Stimulated activated CD8-positive, alpha-beta memory T cell treated with anti-CD3 and anti-CD28 coated beads, Interleukin-12 subunit alpha, Interleukin-12 subunit beta, amount 100 ng/mL, for 4 hours (primary cell): ENCODE data around the gene SERPINA4.

Source experiments
- DNase-seq: peaks from one replicate; pipeline ENCODE4 v3.0.0-alpha.2; 2020; ENCODE audit warnings: low read depth

Gene SERPINA4

GRCh38 chr14:94560751-94561655 is at the start of gene SERPINA4:
Gene SERPINA4, plus strand, starts transcription at chr14:94561442. Its CDS starts 2,041 bp downstream, at chr14:94563483.
- no peak for DNase-seq

GRCh38 chr14:94514351-94514750 is 46.9 kb upstream of the SERPINA4 start:
- no peak for DNase-seq

- DNase-seq: no peak
These were observed 45.8 kb upstream of the SERPINA4 start for GRCh38 chr14:94515426-94515825.

GRCh38 chr14:94515856-94516255 is 45.4 kb upstream of the SERPINA4 start:
- no peak for DNase-seq

GRCh38 chr14:94517248-94517640 is 44.0 kb upstream of the SERPINA4 start:
- no peak for DNase-seq

- DNase-seq: no peak
These were observed 43.5 kb upstream of the SERPINA4 start for GRCh38 chr14:94517641-94518257.

- no peak for DNase-seq
These were observed 39.7 kb upstream of the SERPINA4 start for GRCh38 chr14:94521375-94522114.

GRCh38 chr14:94522115-94522724 is 39.0 kb upstream of the SERPINA4 start:
- DNase-seq: no peak

- no peak for DNase-seq
These were observed 38.0 kb upstream of the SERPINA4 start for GRCh38 chr14:94523265-94523664.

GRCh38 chr14:94524093-94524492 is 37.1 kb upstream of the SERPINA4 start:
- DNase-seq: no peak

- no peak for DNase-seq
These were observed 30.1 kb upstream of the SERPINA4 start for GRCh38 chr14:94531187-94531586.

GRCh38 chr14:94532447-94532846 is 28.8 kb upstream of the SERPINA4 start:
- DNase-seq: no peak

GRCh38 chr14:94535506-94535905 is 25.7 kb upstream of the SERPINA4 start:
- no peak for DNase-seq

GRCh38 chr14:94536836-94537235 is 24.4 kb upstream of the SERPINA4 start:
- DNase-seq: no peak

GRCh38 chr14:94538070-94538740 is 23.0 kb upstream of the SERPINA4 start:
- no peak for DNase-seq

- no peak for DNase-seq
These were observed 22.1 kb upstream of the SERPINA4 start for GRCh38 chr14:94539181-94539580.

- DNase-seq: no peak
These were observed 21.0 kb upstream of the SERPINA4 start for GRCh38 chr14:94540031-94540794.

GRCh38 chr14:94541234-94541975 is 19.8 kb upstream of the SERPINA4 start:
- no peak for DNase-seq

- DNase-seq: no peak
These were observed 19.0 kb upstream of the SERPINA4 start for GRCh38 chr14:94542111-94542810.
